ENCODE data around the gene ZNF25.
A peak's percentile ranks its signal among the peaks of the same experiment; 100 is the strongest.
"Not testable (repeated sequence)": the region's sequence is repeated elsewhere in the genome, so short reads cannot be mapped to it uniquely, and the experiment has no call there.

The ZNF25 gene

GRCh38 chr10:37976091-37976879, at the start of gene ZNF25:
ZNF25 (minus strand) TSS chr10:37976647; CDS start chr10:37971722, 4,925 bp downstream.
- DNase-seq: peak; percentile 97 to 98

DNA sequence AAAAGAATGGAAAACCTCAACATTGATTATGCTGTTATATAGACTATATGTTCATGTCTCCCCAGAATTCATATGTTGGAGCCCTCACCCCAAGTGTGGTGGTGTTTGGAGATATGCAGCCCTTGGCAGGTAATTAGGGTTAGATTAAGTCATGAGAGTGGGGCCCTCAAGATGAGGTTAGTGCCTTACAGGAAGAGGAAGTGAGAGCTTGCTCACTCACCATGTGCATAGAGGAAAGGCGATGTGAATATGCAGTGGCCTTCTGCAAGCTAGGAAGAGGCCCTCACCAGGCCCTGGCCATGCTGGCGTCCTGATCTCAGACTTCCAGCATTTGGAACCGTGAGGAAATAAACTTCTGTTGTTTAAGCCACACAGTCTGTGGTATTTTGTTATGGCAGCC, 48.8 kb upstream of the ZNF25 start:
- DNase-seq: no peak

DNA sequence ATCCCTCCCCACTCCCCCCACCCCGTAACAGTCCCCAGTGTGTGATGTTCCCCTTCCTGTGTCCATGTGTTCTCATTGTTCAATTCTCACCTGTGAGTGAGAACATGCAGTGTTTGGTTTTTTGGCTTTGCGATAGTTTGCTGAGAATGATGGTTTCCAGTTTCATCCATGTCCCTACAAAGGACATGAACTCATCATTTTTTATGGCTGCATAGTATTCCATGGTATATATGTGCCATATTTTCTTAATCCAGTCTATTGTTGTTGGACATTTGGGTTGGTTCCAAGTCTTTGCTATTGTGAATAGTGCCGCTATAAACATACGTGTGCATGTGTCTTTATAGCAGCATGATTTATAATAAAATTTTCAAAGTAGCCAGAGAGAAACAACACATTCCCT, 42.7 kb upstream of the ZNF25 start:
- not testable (repeated sequence) for DNase-seq

DNA sequence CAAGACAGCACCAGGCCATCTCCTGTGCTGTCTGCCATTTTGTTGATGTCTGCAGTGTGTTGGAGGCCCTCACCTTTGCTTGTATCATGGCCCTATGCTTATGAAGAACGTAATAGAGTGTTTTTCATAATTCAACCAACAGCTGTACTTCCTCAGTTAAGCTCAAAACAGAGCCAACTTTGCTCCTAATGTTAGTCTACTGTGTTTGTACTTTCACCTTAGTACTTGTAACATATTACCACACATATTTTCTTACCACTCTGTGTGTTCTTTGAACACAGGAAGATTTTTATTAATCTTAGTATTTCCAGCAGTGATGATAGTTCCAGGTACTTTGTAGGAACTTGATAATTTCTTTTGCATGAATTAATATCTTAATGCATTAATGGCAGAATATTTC, 39.9 kb upstream of the ZNF25 start:
- no peak for DNase-seq

DNA sequence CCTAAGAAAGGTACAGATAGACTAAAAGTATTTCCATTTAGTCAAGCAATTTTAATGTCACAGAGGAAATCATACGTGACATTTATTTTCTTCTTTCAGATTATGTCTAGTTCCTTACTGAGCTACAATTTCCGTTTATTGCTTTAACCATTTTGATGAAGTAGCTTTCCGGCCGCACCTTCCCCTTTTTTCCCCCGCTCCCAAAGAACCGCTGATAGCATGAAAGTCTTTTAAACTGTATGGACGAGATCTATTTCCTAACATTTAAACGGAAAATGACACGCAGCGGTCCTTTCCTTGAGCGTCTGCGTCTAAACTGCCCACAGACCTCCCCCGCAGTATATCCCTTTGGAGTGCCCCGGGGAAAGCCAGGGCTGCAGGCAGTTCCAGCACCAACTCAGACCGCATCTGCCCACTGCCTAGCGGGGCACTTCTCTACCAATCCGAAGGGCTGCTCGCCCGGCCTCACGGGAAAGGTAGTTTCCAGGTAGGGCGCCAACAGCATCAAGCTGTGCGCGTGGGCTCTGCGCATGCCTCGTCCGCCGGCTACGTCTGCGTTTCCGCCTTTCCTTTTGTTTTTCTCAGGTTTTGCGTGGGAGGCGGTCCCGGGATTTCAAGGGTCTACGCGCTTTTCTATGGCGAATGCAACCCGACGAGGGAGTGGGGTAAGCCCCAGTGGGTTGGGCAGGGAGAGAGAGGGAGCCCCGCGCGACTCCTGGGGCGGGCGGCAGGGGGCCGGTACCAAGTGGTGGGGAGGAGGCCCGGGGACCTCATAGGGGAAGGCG, 33.9 kb upstream of the ZNF25 start, which contains the start of gene ZNF33A:
TSS of gene ZNF33A (plus strand) at position 557 of the 785 bp plus-strand sequence. CDS start 1,667 bp downstream, outside the sequence.
- peak; percentile 89 to 90 for DNase-seq

- no peak for DNase-seq
Measured at GRCh38 chr10:38007991-38008390, 31.5 kb upstream of the ZNF25 start.

DNA sequence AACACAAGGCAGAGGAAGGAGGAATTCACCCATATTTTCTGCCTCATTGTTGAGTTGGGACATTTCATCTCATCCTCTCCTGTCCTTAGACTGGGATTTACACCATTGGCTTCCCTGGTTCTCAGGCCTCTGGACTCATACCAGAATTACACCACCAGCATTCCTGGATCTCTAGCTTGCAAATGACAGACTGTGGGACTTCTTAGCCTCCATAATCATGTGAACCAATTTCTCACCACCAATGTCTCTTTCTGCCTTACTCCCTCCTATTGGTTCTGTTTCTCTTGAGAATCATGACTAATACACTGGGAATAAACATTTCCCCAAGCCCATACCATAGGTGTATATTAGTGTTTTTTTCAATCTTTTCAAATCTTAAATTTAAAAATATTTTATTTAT, 31.1 kb upstream of the ZNF25 start:
- no peak for DNase-seq

GRCh38 chr10:38003588-38003987, 27.1 kb upstream of the ZNF25 start:
- no peak for DNase-seq

GRCh38 chr10:38003026-38003425, 26.6 kb upstream of the ZNF25 start:
- no peak for DNase-seq

DNA sequence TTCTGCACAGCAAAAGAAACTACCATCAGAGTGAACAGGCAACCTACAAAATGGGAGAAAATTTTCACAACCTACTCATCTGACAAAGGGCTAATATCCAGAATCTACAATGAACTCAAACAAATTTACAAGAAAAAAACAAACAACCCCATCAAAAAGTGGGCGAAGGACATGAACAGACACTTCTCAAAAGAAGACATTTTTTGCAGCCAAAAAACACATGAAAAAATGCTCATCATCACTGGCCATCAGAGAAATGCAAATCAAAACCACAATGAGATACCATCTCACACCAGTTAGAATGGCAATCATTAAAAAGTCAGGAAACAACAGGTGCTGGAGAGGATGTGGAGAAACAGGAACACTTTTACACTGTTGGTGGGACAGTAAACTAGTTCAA, 24.0 kb upstream of the ZNF25 start:
- DNase-seq: not testable (repeated sequence)

- not testable (repeated sequence) for DNase-seq
Measured at GRCh38 chr10:37998920-37999319, 22.5 kb upstream of the ZNF25 start.

DNA sequence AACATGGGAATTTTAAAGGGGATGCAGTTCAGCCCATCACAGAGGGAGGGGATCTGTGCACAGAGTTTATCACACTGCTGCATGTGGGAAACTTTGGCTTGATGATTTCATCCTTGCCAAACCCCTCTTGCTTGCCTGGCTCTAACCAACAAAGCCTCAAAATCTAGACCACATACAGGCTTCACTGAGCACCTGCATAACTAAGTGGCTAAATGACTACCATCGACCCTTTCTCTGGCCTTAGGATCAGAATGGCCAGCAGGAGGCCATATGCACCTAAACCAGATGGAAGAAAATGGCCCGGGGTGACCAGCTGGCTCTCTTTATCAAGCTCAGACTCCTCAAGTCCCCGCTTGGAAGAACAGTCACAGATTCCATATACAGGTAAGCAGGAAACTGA, 15.6 kb upstream of the ZNF25 start:
- DNase-seq: no peak

DNA sequence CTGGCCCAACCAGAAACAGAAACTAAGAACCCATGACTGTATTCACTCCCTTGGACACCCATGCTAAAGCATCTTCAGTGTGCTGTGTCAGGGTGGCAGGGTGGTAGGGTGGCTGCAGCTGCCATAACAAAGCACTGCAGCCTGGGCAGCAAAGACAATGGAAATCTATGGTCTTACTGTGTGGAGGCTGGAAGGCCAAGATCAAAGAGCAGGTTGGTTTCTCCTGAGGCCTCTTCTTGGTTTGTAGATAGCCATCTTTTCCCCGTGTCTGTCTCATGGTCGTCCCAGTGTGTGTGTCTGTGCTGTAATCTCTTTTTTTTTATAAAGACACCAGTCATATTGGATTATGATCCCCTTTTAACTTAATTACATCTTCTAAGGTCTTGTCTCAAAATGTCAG, 15.2 kb upstream of the ZNF25 start:
- DNase-seq: no peak

GRCh38 chr10:37976880-37977203, 395 bp upstream of the ZNF25 start:
- no peak for DNase-seq

GRCh38 chr10:37975401-37975991, 951 bp downstream of the ZNF25 start:
- peak in 1 of 2 donors; percentile 19 for DNase-seq

GRCh38 chr10:37972396-37972795, 4.1 kb downstream of the ZNF25 start:
- no peak for DNase-seq

- DNase-seq: no peak
Measured at GRCh38 chr10:37965006-37965405, 11.4 kb downstream of the ZNF25 start.

- no peak for DNase-seq
Measured at GRCh38 chr10:37960591-37961137, 15.8 kb downstream of the ZNF25 start.

GRCh38 chr10:37957841-37958240, 18.6 kb downstream of the ZNF25 start:
- DNase-seq: no peak

GRCh38 chr10:37952926-37953325, 23.5 kb downstream of the ZNF25 start:
- DNase-seq: no peak

GRCh38 chr10:37952043-37952755, 24.2 kb downstream of the ZNF25 start:
- no peak for DNase-seq

- no peak for DNase-seq
Measured at GRCh38 chr10:37948210-37948609, 28.2 kb downstream of the ZNF25 start.

- DNase-seq: no peak
Measured at GRCh38 chr10:37947526-37947925, 28.9 kb downstream of the ZNF25 start.

Measured in stimulated activated CD4-positive, alpha-beta T cell treated with anti-CD3 and anti-CD28 coated beads, Interleukin-2, amount 100 ng/mL, for 24 hours (primary cell).